GM19324 (cell line): ENCODE data around the gene MGMT.

ENCODE experiments used
- ATAC-seq: cut with Tn5 transposase; IDR thresholded peaks from one replicate; pipeline ENCODE4 v1.9.1; 2021; ENCODE audit warnings: mild to moderate bottlenecking, moderate library complexity; ENCODE audit not compliant: unreplicated experiment, low FRiP score

Gene MGMT

GRCh38 chr10:129809431-129809830, 342.4 kb downstream of the MGMT start:
- ATAC-seq = no peak

- no peak for ATAC-seq
Measured at GRCh38 chr10:129809841-129810240, 342.8 kb downstream of the MGMT start.

GRCh38 chr10:129811208-129811607, 344.2 kb downstream of the MGMT start:
- no peak for ATAC-seq

GRCh38 chr10:129812398-129812797, 345.4 kb downstream of the MGMT start:
- ATAC-seq = no peak

- no peak for ATAC-seq
Measured at GRCh38 chr10:129814681-129815646, 347.9 kb downstream of the MGMT start.

GRCh38 chr10:129815898-129816655, 349.0 kb downstream of the MGMT start:
- ATAC-seq = no peak

- no peak for ATAC-seq
Measured at GRCh38 chr10:129816656-129817045, 349.6 kb downstream of the MGMT start.
